HUES64 (cell line): ENCODE results near the gene GNA14.
A peak's percentile ranks its signal among the peaks of the same experiment; 100 is the strongest.

ENCODE experiments used
- H3K27ac ChIP-seq: 2 replicates; pipeline ENCODE4 v1.7.0; 2013; ENCODE audit warnings: low read depth, low read length, inconsistent platforms
- H3K27me3 ChIP-seq: 2 replicates; pipeline ENCODE4 v1.6.1; 2013; ENCODE audit warnings: mild to moderate bottlenecking, low read length; ENCODE audit not compliant: insufficient read depth
- H3K36me3 ChIP-seq: 2 replicates; pipeline ENCODE4 v1.6.1; 2013; ENCODE audit warnings: mild to moderate bottlenecking, low read length; ENCODE audit not compliant: insufficient read depth
- H3K4me1 ChIP-seq: 2 replicates; pipeline ENCODE4 v1.6.1; 2013; ENCODE audit warnings: mild to moderate bottlenecking, low read length, moderate library complexity; ENCODE audit not compliant: insufficient read depth
- H3K4me3 ChIP-seq: 2 replicates; pipeline ENCODE4 v1.5.1; 2013; ENCODE audit warnings: mild to moderate bottlenecking, low read length, moderate library complexity
- H3K9ac ChIP-seq: 2 replicates; pipeline ENCODE4 v1.6.1; 2013; ENCODE audit warnings: mild to moderate bottlenecking, low read depth, low read length
- H3K9me3 ChIP-seq: 2 replicates; pipeline ENCODE4 v1.6.1; 2013; ENCODE audit warnings: low read depth, low read length; ENCODE audit not compliant: insufficient read depth
- WGBS: fragments of 150-250, 120-280 bp; methylation state at CpG from one replicate; pipeline ENCODE4 v1.1.7; 2013; ENCODE audit warnings: missing lambda C conversion rate; 5-methylcytosine and 5-hydroxymethylcytosine counted together

Gene GNA14

DNA sequence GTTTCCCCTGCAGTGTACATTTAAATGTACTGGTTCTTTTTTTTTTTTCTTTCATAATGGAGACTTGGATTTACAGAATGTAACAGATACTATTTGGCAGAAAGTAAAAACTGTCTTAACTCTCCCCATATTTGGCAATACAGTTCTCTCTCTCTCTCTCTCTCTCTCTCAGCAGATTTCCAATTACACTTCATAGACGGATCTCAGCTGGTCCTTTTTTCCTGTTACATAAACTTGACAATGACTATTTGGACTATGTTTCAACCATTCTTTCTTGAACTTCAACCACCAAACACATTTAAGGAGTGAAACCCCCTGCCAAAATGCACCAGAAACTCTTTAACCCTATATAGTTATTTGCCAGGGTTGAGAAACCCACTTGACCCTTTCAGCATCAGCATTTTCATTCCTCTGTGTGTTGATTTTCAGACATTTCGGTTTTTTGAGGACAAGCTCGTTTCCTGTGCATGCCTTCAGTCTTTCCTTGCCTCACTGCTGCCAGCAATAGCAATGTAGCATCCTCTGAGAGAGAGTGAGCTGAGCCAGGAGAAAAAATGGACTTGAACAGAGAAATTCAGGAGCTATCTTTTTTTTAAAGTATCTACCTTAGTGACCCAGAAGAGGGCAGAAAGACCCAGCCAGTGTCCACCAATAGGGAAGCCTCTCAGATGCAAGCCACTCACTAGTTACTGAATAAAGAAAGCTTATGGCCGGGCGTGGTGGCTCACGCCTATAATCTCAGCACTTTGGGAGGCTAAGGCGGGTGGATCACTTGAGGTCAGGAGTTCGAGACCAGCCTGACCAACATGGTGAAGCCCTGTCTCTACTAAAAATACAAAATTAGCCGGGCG is 26.0 kb upstream of the GNA14 start:
- H3K27ac ChIP-seq: no peak overlapping the region

DNA sequence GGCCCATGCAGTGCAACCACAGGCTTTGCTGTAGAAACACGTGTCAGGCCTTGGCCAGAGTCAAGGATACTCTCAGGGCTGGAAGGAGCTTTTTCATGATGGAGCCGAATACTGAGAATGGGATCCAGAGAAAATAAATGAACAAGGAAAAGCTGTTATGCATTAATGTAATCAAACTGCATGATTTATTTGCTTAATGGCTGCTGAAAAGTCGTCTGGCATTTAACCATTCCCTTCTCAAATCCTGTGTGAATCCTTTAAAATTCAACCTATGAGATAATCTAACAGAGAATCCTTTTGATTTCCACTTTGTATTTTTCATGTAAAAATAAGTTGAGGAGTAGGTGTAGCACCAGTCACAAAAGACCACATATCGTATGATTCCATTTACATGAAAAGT is 24.1 kb upstream of the GNA14 start:
- Histone ChIP-seq H3K27ac (no peak overlapping the region), H3K9me3 (no peaks in the 10 kb centered on the region)
- 94% methylated on average over 4 of the region's 4 CpGs for WGBS

More for the DNA sequence above, 26.0 kb upstream of the GNA14 start:
- WGBS: 92% methylated on average over 9 of the region's 10 CpGs
- Histone ChIP-seq H3K4me1 (no peaks in the 10 kb centered on the region), H3K9ac (no peak overlapping the region), H3K36me3 (no peaks in the 10 kb centered on the region), H3K9me3 (no peaks in the 10 kb centered on the region), H3K27me3 (no peaks in the 10 kb centered on the region), H3K4me3 (no peak overlapping the region)

DNA sequence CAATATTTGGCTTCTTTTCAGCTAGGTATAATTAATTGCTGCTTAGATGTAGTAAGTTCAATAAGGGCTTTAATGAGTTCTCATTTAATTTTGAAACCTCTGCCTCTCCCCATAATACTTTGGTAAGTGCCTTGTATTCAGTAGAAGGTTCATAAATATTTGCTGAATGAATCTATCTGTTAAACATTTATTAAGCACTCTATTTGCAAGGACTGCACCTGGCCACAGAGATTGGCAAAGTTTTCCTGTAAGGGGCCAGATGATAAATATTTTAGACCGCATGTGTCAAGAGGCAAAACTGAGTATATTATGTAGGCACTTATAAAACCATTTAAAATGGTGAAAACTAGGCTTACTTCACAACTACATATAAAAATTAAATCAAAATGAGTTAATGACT is 19.0 kb upstream of the GNA14 start:
- Histone ChIP-seq H3K27me3 (no peaks in the 10 kb centered on the region), H3K4me3 (no peak overlapping the region), H3K27ac (no peak overlapping the region), H3K9ac (no peak overlapping the region), H3K36me3 (no peaks in the 10 kb centered on the region), H3K4me1 (no peaks in the 10 kb centered on the region), H3K9me3 (no peaks in the 10 kb centered on the region)
- 100% methylated on average over 1 of the region's 1 CpG for WGBS

More for the DNA sequence above, 24.1 kb upstream of the GNA14 start:
- no peak overlapping the region for H3K4me3 ChIP-seq
- H3K4me1 ChIP-seq: no peaks in the 10 kb centered on the region
- H3K36me3 ChIP-seq: no peaks in the 10 kb centered on the region
- no peaks in the 10 kb centered on the region for H3K27me3 ChIP-seq
- H3K9ac ChIP-seq: no peak overlapping the region

DNA sequence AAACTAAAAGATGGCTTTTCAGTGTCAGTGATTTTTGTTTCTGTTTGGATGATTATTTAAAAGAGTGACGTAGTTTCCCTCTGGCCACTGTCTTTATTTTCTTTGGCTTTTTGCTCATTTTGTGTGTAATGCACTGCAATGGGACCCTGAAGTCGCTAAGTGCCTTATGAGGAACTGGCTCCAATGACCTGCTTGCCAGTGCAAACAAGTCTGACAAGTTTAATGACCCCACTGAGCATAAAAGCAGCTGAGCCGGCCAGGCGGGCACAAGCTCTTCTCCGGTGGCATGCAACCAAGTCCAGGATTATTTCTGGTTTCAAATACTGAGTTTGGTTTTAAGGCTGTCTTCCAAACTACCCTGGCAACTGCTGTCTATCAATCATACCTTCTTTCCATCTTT is 15.6 kb upstream of the GNA14 start:
- Histone ChIP-seq H3K27ac (no peak overlapping the region), H3K27me3 (no peaks in the 10 kb centered on the region), H3K4me1 (no peaks in the 10 kb centered on the region), H3K4me3 (no peak overlapping the region), H3K9ac (no peak overlapping the region), H3K9me3 (no peaks in the 10 kb centered on the region), H3K36me3 (no peaks in the 10 kb centered on the region)
- 92% methylated on average over 5 of the region's 5 CpGs for WGBS

DNA sequence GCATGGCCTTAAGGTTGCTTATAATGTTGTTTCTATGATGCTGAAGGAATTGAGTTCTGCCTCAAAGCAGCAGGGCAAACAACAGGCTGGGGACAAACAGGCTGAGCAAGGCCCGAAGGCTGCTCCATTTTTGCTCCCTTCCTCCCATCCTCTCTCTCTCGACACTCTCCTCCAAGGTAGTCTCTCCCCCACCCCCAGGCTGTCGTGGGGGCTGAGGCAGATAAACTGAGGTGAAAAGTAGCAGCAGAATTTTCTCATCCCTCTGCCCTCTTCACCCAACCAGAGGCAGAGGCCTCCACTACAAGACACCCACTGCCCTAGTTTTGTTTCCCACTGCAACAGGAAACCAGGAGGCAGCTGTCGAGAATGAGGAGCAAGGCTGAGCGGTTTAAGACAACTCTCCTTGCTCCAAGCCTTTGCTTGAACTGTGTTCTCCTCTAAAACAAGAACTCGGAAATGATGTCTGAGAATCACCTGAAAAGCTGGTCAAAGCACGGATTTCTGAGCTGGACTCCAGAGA is 13.5 kb upstream of the GNA14 start:
- H3K27me3 ChIP-seq: no peaks in the 10 kb centered on the region
- H3K4me3 ChIP-seq: no peak overlapping the region
- no peaks in the 10 kb centered on the region for H3K4me1 ChIP-seq
- H3K9ac ChIP-seq: no peak overlapping the region
- no peak overlapping the region for H3K27ac ChIP-seq
- H3K9me3 ChIP-seq: no peaks in the 10 kb centered on the region
- no peaks in the 10 kb centered on the region for H3K36me3 ChIP-seq
- WGBS: 86% methylated on average over 7 of the region's 7 CpGs

DNA sequence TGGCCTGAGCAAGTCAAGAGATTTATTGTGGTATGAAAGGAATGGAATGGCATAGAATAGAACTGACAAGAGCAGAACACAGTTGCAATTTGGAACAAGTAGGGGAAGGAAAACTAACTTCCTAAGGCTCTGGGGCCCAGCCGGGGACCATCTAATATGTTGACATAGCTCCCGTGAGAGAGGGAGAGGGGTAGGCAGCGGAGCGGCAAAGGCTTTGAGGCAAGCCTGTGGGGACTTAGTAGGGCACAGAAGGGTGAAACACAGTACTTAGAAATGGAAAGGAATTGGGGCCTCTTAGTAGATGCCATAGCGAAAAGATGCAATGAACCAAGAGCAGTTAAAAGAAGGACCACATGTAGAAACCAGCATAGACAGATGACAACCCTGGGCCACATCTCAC is 11.8 kb upstream of the GNA14 start:
- no peaks in the 10 kb centered on the region for H3K9me3 ChIP-seq
- H3K4me1 ChIP-seq: no peaks in the 10 kb centered on the region
- no peaks in the 10 kb centered on the region for H3K36me3 ChIP-seq
- H3K27me3 ChIP-seq: no peaks in the 10 kb centered on the region
- H3K9ac ChIP-seq: no peak overlapping the region
- WGBS: 86% methylated on average over 5 of the region's 5 CpGs
- H3K4me3 ChIP-seq: no peak overlapping the region
- no peak overlapping the region for H3K27ac ChIP-seq

DNA sequence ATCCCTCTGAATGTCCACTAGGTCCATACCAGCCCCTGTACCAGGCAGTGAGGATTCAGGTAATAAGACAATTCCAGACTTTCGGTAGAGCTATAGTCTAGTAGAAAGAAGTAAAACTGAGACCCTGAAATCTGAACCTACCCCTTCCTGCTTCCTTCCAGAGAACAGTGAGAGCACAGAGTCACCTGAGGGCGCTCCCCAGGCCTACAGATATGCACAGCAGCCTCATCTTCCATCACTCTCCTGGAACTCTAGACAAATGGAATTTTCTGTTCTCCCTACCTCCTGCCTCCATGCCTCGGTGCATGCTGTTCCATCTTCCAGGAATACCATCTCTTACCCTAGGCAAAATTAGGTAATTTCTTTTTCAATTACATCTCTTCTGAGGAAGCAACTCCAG is 3.1 kb upstream of the GNA14 start:
- no peak overlapping the region for H3K4me3 ChIP-seq
- 88% methylated on average over 3 of the region's 3 CpGs for WGBS
- H3K27me3 ChIP-seq: peaks cover 40% of the 10 kb centered on the region
- peaks cover 16% of the 10 kb centered on the region for H3K4me1 ChIP-seq
- H3K9ac ChIP-seq: no peak overlapping the region
- no peak overlapping the region for H3K27ac ChIP-seq
- no peaks in the 10 kb centered on the region for H3K36me3 ChIP-seq
- H3K9me3 ChIP-seq: no peaks in the 10 kb centered on the region

DNA sequence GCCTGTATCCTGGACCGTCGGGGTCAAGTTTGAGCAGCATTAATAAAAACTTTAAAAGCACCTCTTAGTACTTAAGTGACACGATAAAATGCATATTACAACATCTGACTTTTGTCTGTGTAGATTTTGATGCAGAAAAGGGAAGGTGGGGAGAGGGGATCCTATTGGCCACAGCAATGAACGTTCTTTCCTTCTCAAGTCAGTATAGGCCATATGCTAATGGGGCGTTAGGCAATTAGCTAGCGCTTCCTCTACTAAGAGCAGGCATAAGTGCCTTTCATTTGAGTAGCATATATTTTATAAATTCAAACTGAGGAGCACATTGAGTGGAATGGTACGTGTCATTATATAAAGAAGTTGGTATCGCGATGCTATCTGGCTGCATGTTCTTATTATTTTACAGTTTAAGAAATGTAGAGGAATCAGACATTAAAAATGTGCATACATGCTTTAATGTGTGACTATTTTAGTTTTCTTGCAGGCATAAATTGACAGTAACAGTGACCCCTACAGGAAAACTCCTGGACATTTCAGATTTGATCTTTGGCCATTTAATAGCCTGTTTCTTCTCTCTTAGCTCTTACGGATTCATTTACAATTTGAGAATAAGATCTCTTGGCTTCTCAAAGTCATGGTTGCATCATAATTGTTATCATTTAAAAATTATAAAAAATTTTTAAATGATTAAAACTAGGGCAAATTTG is 1.1 kb upstream of the GNA14 start:
- peaks cover 53% of the 10 kb centered on the region for H3K27me3 ChIP-seq
- peaks cover 16% of the 10 kb centered on the region for H3K4me1 ChIP-seq
- WGBS: 48% methylated on average over 9 of the region's 10 CpGs
- H3K9me3 ChIP-seq: no peaks in the 10 kb centered on the region
- H3K4me3 ChIP-seq: peak overlapping the region; percentile 63
- no peaks in the 10 kb centered on the region for H3K36me3 ChIP-seq
- H3K9ac ChIP-seq: no peak overlapping the region
- H3K27ac ChIP-seq: no peak overlapping the region

DNA sequence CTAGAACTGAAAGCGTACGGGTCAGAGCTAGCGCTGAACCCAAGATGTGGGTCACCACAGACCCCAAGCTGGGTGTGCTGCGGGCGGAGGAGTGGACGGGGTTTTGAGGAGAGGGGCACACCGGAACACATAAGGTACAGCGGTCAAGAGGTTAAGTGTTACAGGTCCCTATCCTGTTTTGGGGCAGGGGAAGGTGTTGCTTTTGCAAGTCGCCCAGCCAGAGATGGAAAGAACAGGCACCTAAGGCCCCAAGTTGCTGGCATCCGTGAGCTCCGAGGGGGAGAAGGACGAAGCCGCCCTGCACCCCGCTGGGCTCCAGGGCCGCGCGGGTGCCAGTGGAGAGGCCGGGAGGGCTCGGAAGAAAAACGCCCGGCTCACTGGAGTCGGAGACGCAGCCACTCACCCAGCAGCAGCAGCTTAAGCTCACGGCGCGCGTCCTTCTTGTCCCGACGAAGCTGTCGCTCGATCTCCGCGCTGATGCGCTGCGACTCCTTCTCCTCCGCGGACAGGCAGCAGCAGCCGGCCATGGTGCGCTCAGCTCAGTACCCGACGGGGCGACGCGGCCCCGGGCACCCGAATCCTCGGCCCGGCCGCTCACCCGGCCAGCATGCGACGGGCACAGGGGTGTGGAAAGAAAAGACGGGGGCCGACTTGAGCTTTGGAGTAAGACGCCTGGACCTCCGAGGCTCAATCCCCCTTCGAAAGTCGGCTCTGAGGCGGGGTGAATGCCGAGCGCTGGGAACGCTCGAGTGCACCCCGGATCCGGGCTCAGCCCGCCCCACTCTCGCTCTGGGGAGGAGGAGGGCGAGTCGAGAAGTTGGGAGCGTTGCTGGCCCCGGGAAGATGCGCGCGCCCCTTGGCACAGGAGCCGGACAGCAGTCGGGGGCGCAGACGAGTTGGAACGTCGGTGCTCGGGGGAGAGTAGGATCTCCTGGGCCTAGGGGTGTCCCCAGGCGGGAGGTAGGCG is 572 bp downstream of the GNA14 start:
- Histone ChIP-seq H3K9ac (peak overlapping the region; percentile 59), H3K4me3 (peak overlapping the region; percentile 63), H3K27ac (no peak overlapping the region), H3K9me3 (no peaks in the 10 kb centered on the region), H3K4me1 (peaks cover 16% of the 10 kb centered on the region), H3K27me3 (peaks cover 53% of the 10 kb centered on the region), H3K36me3 (no peaks in the 10 kb centered on the region)
- 12% methylated on average over 83 of the region's 83 CpGs for WGBS

DNA sequence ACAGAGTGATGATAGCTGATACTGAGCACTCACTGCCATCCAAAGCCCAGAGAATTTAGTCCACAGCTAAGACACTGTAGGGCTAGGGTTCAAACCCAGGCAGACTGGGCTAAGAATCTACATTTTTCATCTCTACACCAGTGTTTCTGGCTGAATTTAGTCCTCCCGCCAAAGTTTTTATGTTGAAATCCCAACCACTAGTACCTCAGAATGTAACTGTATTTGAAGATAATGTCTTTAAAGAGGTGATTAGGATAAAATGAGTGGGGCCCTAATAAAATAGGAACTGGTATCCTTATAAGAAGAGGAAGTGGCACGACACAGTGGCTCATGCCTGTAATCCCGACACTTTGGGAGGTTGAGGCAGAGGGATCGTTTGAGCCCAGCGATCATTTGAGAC is 4.3 kb downstream of the GNA14 start:
- no peak overlapping the region for H3K9ac ChIP-seq
- peaks cover 40% of the 10 kb centered on the region for H3K27me3 ChIP-seq
- no peaks in the 10 kb centered on the region for H3K9me3 ChIP-seq
- no peak overlapping the region for H3K27ac ChIP-seq
- no peak overlapping the region for H3K4me3 ChIP-seq
- H3K4me1 ChIP-seq: peaks cover 4% of the 10 kb centered on the region
- 96% methylated on average over 5 of the region's 5 CpGs for WGBS
- no peaks in the 10 kb centered on the region for H3K36me3 ChIP-seq
